T follicular helper cell (primary cell): ENCODE measurements around the gene OCEL1.

ENCODE experiments used
- DNase-seq: peaks from one replicate; pipeline ENCODE4 v3.0.0-alpha.2; 2020; ENCODE audit warnings: low read depth

The OCEL1 gene

DNA sequence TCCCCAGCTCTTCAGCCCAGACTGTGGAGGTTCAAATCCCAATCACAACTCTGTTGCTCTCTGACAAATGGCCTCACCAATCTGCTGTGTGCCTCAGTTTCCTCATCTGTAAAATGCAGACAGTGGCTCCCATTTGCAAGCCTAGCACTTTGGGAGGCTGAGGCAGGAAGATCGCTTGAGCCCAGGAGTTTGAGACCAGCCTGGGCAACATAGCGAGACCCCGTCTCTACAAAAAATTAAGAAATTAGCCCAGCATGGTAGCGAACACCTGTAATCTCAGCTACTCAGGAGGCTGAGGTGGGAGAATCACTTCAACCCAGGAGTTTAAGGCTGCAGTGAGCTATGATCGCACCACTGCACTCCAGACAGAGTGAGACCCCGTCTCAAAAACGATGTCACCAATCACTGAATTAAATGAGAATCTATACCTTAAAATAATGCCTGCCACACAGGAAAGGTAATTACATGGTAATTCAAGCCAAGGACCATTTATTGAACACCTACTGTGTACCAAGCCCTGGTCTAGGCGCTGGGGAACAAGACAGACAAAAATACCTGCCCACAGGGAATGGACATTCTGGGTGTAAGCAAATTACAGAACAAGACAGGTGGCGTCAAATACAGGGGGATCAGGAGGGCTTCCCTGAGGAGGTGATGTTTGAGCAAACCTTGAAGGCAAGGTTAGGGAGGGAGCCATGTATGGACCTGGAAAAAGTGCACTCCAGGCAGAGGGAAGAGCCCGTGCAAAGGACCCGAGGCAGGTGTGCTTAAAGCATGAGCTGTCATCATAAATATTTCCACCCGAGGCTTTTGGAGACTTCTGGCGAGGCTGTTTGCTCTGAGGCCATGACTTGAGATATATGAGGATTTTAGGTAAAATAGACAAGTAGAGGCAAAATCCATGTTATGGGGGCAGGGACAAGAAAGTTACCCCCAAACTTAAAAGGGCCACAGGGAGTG, 12.0 kb downstream of the OCEL1 start:
- no peak for DNase-seq

DNA sequence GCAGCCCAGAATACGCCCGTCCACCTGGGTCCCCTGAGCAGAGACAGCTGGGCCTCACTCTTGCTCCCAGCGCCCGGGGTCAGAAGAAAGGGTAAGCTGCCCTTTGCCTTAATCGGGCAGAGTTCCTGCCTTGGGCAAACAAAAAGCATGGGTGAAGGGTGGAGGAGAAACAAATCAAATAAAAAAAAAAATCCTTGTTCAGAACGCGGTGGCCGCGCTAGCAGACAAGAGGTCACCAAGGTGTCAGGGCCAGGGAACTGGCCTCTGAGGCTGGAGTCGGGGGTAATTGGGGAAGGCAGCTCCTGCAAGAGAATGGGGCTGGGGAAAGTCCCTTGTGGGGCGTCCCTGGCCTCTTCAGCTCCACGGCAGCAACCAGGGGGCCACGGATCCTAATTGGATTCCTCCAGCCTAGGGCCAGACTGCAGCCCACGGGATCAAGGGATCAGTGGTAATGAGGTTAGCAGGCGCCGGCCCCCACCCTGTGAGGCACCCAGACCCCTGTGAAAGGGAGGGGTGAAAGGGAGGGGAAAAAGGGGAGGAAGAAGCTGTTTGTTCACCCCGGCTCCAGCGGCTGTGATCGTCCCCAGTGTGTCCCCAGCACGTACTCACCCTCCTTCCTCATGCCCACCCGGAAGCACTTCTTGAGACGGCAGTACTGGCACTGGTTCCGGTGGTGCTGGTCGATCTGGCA, 14.2 kb downstream of the OCEL1 start:
- no peak for DNase-seq

DNA sequence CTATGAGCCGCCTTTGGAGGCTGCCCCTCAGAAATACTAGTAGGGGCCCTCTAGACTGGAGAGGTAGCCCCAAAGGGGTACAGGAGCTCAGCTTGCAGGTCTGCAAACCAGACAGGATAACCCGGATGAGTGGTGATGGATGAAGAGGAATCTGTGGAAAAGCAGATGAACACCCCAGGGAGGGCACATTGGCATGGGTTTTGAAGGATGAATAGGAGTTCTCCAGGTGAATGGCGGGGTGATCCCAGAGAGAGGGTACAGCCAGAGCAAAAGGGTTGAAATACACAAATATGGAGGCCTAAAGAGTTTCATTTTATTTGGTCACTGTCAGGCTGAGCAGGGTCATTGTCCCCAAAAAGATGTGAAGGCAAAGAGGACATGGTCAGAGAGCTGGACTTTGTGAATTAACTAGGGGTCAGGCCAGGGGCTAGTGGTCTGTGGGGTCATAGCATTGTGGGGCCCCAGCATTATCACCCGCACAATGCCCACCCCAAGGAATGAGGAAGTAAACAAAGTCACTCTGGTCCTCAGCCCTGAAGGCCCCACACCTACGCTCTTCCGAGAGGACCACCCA, 14.9 kb downstream of the OCEL1 start:
- no peak for DNase-seq

DNA sequence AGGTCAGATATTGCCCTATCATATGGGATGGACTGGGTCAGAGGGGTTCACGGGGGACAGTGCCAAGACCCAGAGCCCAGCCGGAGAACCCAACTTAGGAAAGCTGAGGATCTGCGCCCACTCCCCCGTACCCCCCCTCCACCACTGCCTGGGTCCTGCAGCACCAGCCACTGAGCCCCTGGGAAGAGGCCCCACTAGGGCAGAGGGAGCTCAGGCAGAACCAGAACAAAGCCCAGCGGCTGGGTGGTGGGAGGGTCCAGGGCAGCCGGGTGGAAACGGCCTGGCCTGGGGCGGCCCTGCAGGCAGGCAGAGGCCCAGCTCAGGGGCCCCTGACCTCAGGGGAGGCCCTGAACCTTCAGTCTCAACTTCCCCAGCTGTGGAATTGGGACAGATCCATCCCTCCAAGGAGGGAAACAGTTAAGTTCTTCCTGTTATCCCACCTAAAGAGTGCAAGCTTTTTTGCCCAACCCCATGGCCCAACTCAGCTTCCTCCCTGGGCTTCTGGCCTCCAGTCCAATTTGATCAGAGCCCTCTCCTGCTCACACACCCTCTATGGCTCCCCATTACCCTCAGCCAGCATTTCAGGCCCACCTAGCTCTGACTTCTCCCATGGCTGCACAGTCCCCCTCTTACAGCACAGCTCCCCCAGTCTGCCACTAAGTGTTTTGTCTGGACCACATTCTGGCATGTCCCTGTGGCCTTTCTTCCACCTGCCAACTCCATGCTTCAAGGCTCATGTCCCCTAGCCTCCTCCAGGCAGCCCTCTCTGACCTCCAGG, 16.6 kb downstream of the OCEL1 start:
- DNase-seq = no peak

DNA sequence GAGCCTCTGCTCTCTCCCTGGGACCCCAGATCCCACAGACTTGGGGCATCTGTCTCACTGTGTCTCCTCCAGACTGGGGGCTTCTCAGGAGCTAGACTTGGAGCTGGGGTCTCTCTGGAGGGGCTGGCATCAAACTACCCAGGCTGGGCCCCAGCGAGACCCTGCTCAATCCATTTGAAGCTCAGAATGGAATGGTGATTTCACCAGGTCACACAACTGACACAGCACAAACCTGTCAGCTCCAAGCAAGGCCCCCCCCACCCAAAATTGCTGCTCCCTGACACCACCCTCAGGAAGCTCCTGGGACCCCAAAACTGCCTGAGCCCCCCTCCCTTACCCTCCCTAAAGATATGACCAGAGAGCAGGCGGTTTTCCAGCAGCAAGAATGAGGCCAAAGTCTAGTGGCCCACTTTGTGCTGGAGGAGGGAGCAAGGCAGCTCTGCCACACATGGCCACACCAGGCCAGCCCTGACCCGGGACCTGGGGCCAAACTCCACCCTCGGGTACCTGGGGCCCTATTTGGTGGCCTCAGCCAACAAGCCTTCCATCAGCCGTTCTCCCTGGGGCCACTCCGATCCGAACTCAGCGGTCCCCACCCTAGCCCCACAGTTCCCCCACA, 17.3 kb downstream of the OCEL1 start:
- DNase-seq = no peak

DNA sequence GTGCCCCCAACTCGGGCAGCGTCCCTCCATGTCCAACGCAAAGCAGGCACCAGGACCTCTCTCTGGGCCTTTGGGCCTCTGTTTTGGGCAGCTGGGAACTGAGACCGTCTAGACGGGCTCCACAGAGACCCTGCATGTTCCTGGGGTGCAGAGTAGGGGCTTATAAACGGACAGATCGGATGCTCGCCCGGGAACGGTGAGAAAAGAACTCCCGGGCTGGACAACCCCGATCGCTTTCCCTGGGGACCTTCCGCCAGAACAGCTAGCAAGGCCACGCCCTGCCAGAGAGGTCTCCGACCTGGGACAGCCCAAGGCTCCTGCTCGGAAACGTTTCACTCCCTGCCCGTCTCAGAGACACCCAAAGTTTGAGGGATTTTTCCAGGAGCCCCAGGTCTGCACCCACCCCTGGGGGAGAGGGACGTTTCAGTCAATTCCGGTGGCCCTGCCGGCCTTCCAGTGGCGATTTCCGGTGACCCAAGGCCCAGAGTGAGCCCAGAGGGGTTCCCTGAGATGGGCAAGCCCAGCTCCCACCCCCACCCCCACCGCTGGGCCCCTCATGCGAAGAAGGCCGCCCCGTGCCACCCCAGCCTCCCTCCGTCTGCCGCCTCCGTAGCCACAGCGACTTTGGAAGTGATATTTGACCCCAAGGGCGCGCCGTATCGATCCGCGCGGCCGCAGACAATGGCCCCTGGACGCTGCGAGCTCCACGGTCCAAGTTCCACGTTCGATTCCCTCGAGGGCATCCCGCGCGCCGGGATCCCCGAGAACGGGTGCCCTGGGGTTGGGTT, 18.0 kb downstream of the OCEL1 start:
- DNase-seq = no peak

DNA sequence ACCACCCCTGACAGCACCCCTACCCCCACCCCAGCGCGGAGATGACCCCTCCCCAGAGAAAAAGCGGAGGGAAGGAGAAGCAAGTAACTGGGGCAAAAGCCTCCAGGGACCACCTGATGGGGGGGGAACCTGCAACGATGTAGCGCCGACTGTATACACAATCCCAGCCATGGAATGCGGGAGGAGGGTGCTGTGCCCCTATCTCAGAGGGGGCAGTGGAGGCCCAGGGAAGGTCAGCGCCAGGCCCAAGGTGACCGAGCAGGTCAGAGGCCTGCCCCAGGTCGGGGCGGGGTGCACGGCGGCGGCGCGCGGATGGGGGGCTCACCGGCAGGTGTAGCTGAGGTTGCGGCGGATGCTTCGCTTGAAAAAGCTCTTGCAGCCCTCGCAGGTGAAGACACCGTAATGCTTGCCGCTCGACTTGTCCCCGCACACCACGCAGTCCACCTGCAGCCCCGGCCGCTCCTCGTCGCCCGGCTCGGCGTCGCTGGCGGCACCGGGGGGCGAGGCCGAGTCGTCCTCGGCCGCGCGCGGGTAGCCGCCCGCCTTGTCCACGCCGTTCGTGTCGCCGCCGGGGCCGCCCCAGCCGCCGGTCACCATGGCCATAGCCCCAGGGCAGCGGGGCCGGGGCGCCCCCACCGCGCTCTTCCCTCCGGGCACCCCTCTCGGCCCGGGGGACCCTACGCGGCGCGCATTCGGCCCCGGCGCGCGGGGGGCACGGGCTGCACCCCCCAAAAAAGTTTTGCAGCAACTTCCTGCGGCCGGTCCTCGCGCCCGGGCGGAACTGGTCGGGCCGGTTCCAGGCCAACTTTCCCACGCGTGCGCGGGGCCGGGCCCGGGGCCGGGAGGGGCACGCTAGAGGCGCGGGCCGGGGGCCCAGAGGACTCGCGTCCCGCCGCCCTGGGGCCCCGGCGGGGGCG, 18.9 kb downstream of the OCEL1 start:
- DNase-seq = no peak

DNA sequence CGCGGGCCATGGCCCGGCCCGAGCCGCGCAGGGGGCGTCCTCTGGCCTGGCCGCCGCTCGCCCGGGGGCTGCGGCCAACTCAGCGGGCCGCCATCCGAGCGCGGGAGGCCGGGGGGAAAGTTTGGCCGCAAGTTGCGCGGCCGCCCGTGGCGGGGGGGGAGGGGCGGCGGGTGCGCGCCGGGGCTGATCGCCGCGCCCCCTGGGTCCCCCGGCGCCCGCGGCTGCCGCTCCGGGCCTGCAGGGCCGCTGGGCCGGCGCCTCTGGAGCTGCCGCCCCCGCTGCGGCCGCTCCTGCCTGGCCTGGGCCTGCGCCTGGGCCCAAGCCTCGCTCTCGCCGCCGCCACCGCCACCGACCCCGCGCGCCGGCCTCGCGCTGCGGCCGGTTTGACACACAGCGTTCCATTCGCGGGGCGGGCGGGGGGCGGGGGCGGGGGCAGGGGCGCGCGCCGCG, 19.5 kb downstream of the OCEL1 start, which contains the start of gene NR2F6:
Gene NR2F6 (minus strand): TSS at position 385 of the 450 bp plus-strand sequence. CDS start 699 bp downstream, outside the sequence.
- no peak for DNase-seq

DNA sequence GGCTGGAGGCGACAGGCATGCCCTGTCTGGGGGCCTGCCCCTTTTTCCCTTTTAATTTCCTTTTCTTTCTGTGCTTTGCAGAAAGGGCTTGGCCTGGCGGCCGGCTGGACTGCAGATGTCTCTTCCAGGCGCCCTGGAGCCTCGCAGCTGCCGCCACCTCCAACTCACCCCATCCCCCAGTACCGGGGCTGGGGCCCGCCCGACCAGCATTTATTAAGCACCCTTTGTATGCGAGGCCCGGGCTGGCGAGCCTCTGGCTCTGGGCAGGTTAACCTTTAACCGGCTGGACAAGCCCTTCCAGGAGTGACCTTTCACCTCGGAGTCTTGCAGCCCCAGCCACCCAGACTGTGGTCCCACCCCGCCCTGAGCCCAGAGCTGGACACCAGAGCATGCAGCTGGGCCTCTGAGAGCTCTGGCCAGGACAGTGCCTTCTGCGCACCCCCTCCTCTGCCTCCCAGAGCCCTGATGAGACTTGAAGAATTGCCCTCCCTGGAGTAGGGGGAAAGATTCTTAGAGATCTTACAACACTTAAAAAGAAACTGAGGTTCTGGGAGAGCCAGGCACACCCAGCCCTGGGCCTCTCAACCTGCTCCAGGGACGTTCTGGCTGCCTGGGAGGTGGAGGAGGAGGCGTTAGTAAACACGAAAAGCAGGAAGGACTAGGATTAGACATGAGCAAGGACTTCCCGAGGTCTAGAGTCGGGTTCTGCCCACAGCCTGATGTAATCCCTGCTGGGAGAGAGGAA, 20.8 kb downstream of the OCEL1 start:
- DNase-seq = no peak

DNA sequence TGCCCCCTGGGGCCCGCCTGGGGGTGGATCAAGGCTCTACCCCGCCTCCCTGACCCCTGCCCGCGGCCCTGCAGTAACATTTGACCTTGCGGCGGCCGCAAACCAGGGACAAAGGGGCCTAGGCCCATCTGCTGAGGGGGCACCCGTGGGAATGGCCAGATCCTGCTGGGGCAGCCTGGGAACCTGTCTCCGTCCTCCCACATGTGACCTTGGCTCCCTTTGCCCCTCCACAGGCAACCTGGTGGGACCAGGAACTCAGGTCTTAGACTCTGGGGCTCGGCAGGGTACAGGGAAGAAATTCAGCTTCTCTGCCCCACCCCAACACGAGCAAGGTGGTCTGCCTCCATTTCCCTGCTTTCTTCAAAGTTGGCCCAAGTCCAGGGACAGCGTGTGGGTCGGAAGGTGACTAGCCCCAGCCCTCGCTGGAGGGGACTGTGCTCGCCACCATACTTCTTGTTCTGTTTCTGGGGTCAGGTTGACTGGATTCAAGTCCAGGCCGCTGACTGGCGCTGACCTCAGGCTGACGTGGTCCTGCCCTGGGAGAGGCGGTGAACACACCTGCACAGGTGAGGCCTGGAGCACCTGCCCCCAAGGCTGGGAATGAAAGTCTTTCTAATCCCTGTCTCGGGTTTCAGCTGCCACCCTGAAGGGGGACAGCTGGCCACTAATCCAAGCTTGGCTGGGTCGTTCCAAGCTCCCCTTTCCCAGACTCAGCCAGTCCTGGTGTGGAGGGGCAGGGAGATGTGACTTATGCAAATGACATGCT, 22.2 kb downstream of the OCEL1 start:
- DNase-seq = no peak

DNA sequence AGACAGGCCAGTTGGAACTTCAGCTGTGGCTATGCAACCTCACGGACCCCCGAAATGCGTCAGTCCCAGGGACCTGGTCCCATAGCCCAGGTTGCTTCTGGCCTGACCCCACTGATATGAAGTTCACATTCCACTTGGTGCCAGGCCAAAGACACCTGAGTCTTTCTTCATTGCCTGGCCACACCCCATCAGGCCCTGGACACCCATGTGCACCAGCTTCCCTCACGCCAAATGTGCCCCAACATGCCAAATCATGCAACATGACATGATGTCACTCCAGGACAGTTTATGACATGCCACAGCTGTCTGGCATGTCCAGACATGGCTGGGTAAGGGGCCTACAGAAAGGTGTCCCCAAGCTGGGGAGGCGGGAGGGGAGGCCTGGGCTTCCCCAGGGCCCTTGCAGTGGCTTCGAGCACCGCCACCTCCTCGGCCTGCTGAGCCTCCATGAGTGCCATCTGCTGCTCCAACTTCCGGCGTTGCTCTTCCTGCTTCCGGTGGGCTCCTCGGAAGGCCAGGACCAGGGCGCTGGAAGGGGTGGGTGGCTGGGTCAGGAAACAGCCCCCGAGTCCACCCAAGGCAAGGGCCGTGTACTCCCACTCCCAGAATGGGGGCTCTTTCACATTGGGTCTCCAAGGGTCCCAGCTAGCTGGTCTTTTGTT, 24.0 kb downstream of the OCEL1 start:
- no peak for DNase-seq

DNA sequence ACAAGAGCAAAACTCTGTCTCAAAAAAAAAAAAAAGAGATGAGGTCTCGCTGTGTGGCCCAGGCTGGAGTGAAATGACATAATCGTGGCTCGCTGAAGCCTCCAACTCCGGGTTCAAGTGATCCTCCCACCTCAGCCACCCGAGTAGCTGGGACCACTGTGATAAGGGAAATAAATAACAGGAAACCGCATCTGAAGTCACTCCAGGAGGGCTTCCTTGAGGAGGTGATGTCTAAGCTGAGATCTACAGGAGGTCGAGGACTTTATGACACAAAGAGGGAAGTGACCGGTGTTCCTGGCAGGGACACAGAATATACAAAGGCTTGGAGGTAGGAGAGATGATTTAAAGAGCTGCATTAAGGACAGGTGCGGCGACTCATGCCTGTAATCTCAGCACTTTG, 28.6 kb downstream of the OCEL1 start:
- DNase-seq = no peak

DNA sequence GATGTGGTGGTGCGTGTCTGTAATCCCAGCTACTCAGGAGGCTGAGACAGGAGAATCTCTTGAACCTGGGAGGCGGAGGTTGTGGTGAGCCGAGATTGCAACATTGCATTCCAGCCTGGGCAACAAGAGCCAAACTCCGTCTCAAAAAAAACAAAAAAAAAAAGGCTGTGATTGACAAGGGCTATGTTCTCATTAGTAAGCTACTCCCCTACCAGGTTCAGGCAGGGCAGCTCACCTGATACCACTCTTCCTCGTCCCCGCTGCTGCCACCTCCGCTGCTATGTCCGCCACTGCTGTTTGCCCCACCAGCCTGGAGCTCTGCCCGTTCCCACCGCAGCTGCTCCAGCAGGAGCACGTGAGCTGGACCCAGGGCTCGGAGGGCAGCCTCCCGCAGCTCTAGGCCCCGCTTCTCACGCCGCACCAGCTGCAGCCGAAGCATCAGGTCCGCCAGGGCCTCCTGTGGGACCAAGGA, 29.2 kb downstream of the OCEL1 start:
- DNase-seq = no peak

DNA sequence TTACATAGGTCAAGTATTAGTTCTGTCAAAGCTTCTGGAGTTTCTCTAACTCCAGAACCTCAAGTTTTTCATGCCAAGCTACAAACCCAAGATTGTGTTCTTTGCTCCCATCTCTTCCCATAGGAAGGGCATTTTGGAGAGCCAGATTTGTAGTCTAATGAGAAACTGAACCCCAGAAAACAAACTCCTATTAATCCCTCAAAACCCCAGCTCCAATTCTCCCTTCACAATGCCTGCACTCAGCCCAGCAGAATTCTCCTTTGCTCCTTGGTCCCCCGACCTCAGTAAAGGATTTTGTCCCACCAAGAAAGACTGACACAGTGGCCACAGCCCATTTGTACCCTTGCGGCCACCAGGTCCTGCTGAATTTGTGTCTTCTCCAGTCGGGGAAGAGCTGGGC, 30.1 kb downstream of the OCEL1 start:
- no peak for DNase-seq

DNA sequence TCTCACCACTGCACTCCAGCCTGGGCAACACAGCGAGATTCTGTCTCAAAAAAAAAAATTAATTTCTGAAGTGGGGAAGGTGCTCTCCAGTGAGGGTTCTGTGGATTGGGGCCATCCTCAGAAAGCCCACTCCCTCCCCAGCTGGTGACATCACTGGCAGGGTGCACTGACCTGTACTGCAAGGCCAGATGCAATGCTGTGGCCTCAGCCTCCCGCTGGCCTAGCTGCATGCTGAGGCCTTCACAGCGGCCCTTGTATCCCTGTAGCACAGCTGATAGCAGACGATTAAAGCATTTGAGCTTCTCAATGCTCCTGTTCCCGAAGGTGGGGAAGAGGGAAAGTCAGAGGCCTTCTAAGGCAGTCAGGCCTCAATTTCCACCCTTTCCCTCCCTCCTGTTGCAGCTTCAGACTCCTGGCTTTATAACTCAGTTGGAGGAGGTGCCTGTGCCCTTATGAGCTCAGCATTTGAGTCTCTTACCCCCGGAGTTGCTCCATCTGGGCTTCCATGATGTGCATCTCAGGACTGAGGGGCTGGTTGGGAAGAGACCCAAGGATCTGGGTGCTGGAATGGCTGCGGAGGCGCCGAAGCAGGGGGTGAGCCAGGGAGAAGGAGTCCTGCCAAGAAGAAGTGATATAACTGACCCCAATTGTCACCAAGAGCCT, 33.2 kb downstream of the OCEL1 start:
- DNase-seq = no peak

DNA sequence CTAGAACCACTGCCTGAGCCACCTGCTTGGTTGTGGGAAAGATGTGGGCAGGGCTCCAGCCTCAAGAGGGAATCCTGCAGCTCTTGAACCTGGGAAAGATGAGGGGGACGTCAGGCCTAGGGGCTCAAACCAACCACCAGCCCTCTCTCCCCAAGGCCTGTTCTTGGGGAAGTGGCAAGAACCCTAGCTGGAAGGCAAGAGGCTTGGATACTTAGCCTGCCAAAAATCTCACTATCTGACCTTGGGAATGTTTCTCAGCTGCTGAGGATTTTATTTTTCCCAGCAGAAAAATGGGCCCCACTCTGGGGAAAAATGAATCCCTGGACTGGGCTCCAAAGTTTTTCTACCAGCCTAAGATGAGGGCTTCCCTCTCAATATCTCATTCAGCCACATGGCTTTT, 33.9 kb downstream of the OCEL1 start:
- DNase-seq = no peak

DNA sequence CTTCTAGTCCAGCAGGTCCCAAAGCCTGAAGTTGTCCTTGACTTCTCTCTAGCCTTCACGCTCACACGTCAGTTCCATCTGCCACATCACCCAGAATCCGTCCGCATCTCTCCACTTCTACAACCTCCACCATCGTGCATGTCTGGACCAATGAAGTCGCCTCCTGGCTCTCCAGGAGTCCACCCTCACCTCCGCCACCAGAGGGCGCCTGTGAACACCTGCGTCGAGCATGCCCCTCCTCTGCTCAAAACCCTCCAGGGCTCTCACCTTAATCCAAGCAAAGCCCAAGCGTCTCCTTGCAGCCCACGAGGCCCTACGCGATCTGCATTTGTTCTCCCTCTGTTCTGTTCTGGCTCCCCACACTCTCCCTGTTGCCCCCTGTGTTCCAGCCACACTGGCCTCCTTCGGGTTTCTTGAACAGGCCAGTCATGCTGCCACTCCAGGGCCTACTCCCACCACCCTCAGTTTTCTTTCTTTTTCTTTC, 34.9 kb downstream of the OCEL1 start:
- peak; percentile 84 for DNase-seq
